Sigmoid colon (tissue), 7 donors: Measurements from ENCODE around the gene TUBA1C. TPM values are rescaled to one million over a fixed set of nuclear protein-coding genes. Genes with fewer than 3 reads are reported as not detected.
"Not testable (repeated sequence)": the region's sequence is repeated elsewhere in the genome, so short reads cannot be mapped to it uniquely, and the experiment has no call there.

Experiments
- DNase-seq: peaks from one replicate; pipeline ENCODE4 v3.0.0-alpha.2; 2019
- H3K27ac ChIP-seq, 4 donors: fragments of 200-600 bp; sonication (generic); one replicate each; pipeline ENCODE4 v1.5.1; 2016 to 2019; ENCODE audit warnings: mild to moderate bottlenecking in 1 of 4
- H3K27me3 ChIP-seq, 3 donors: fragments of 200-600 bp; sonication (generic); one replicate each; pipeline ENCODE4 v1.5.1; 2019; ENCODE audit warnings: mild to moderate bottlenecking in 1 of 3
- H3K36me3 ChIP-seq, 4 donors: fragments of 200-600 bp; sonication (generic); one replicate each; pipeline ENCODE4 v1.5.1; 2016 to 2019
- H3K4me1 ChIP-seq, 4 donors: fragments of 200-600 bp; sonication (generic); one replicate each; pipeline ENCODE4 v1.5.1; 2017 to 2019
- H3K4me3 ChIP-seq, 4 donors: fragments of 200-600 bp; sonication (generic); one replicate each; pipeline ENCODE4 v1.5.1; 2017 to 2019; ENCODE audit warnings: mild to moderate bottlenecking in 2 of 4, moderate library complexity in 1 of 4
- H3K9me3 ChIP-seq, 4 donors: fragments of 200-600 bp in 3 of 4; sonication (generic) in 3 of 4; one replicate each; pipeline versions ENCODE4 v1.5.1 to v1.6.1; 2013 to 2019
- EP300 ChIP-seq, 4 donors: sonication (generic); formaldehyde crosslinking; IDR thresholded peaks; one replicate each; pipeline ENCODE4 v1.6.1; 2017; ENCODE audit warnings: antibody characterized with exemption in 4 of 4
- POLR2A ChIP-seq, 2 donors: fragments of 450-650 bp; IDR thresholded peaks; one replicate each; pipeline ENCODE4 v1.6.1; 2016; ENCODE audit warnings: antibody characterized with exemption in 2 of 2, mild to moderate bottlenecking in 2 of 2, moderate library complexity in 2 of 2
- POLR2AphosphoS5 ChIP-seq, 4 donors: sonication (generic); formaldehyde crosslinking; IDR thresholded peaks; one replicate each; pipeline ENCODE4 v1.6.1; 2017; ENCODE audit warnings: antibody characterized with exemption in 4 of 4
- WGBS, 2 donors: extraction: QIAGEN DNeasy Blood & Tissue Kit; methylation state at CpG; one replicate each; pipeline ENCODE4 v1.1.7; 2013; 5-methylcytosine and 5-hydroxymethylcytosine counted together
- intact Hi-C: fragments of 100-400 bp; cut with DNase I; formaldehyde crosslinking; loops from one replicate; pipeline ENCODE4 v1.15.1; 2023
- polyA plus RNA-seq, 3 donors: library from polyadenylated mRNA; stranded (reverse); fragments of 200-250 nt; gene quantifications; one replicate each; pipeline ENCODE4 v1.2.3, GENCODE V29; 2013
- total RNA-seq, 4 donors: library from RNA; depleted of rRNA; stranded (reverse); fragments of >200 nt; gene quantifications; one replicate each; pipeline ENCODE4 v1.1.0, GENCODE V29; 2016
- TF ChIP-seq, protein P1 (sequence below), 4 experiments: fragments of 450-650 bp in 3 of 4; fragments of 200-600 bp in 1 of 4; IDR thresholded peaks; one replicate each; pipeline ENCODE4 v1.5.1; 2016 to 2019; ENCODE audit warnings: antibody characterized with exemption in 4 of 4, mild to moderate bottlenecking in 3 of 4, moderate library complexity in 2 of 4
- donor health status: healthy with polysubstance abuse.
- donor health status: Bipolar disorder and iron deficiency.
- donor health status: healthy.

Gene TUBA1C
- total and polyA plus RNA-seq, 7 donors, result 54.8 to 694 (median 108) TPM

DNA sequence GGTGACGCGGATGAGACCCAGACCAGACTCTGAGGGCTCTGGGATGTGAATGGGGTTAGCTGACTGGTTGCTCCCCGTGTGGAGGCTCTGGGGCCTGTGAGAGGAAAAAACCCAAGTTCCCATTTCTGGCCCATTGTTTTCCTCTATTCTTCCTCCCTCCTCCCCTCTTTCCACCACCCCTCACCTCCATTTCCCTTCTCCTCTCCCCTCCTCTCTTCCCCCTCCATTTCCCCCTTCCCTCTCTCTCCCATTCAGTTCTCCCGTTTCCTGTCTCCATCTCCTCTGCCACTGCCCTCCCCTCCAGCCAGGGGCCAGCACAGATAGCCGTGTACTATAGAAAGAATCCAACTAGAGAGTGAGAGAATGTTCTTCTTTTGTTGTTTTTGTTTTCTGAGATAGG, 17.4 kb downstream of the TUBA1C start:
- no peak overlapping the region for H3K4me3 ChIP-seq
- TF ChIP-seq, protein P1, sequence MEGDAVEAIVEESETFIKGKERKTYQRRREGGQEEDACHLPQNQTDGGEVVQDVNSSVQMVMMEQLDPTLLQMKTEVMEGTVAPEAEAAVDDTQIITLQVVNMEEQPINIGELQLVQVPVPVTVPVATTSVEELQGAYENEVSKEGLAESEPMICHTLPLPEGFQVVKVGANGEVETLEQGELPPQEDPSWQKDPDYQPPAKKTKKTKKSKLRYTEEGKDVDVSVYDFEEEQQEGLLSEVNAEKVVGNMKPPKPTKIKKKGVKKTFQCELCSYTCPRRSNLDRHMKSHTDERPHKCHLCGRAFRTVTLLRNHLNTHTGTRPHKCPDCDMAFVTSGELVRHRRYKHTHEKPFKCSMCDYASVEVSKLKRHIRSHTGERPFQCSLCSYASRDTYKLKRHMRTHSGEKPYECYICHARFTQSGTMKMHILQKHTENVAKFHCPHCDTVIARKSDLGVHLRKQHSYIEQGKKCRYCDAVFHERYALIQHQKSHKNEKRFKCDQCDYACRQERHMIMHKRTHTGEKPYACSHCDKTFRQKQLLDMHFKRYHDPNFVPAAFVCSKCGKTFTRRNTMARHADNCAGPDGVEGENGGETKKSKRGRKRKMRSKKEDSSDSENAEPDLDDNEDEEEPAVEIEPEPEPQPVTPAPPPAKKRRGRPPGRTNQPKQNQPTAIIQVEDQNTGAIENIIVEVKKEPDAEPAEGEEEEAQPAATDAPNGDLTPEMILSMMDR (IDR thresholded peaks at IDR 0.05), result no peak
- no peak for TF ChIP-seq EP300 (IDR thresholded peaks at IDR 0.05)
- TF ChIP-seq POLR2A (IDR thresholded peaks at IDR 0.05), result no peak
- no peak for TF ChIP-seq POLR2AphosphoS5 (IDR thresholded peaks at IDR 0.05)
- WGBS, 2 donors, result 90% methylated on average over 5 of the region's 5 CpGs
- no peak overlapping the region for H3K27ac ChIP-seq
- DNase-seq, result no peak
- intact Hi-C loops, result no loop called here
- no peaks in the 10 kb centered on the region for H3K9me3 ChIP-seq
- H3K36me3 ChIP-seq, result no peaks in the 10 kb centered on the region
- H3K27me3 ChIP-seq, result peaks cover 0 to 29% (median 0%) of the 10 kb centered on the region in 3 donors
- no peaks in the 10 kb centered on the region for H3K4me1 ChIP-seq

DNA sequence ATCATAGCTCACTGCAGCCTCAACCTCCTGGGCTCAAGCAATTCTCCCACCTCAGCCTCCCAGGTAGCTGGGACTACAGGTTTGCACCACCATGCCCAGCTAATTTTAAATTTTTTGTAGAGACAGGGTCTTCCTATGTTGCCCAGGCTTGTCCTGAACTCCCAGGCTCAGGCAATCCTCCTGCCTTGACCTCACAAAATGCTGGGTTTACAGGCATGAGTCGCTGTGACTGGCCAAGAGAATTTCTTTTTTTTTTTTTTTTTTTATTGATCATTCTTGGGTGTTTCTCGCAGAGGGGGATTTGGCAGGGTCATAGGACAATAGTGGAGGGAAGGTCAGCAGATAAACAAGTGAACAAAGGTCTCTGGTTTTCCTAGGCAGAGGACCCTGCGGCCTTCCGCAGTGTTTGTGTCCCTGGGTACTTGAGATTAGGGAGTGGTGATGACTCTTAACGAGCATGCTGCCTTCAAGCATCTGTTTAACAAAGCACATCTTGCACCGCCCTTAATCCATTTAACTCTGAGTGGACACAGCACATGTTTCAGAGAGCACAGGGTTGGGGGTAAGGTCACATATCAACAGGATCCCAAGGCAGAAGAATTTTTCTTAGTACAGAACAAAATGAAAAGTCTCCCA, 18.0 kb downstream of the TUBA1C start:
- H3K27ac ChIP-seq, H3K4me1 ChIP-seq, H3K4me3 ChIP-seq, DNase-seq, intact Hi-C loops, H3K36me3 ChIP-seq, H3K9me3 ChIP-seq: not testable (repeated sequence)
- WGBS, 2 donors, result 61 to 85% methylated on average over 3 of the region's 6 CpGs
- H3K27me3 ChIP-seq, result peaks cover 0 to 31% (median 0%) of the 10 kb centered on the region in 3 donors

DNA sequence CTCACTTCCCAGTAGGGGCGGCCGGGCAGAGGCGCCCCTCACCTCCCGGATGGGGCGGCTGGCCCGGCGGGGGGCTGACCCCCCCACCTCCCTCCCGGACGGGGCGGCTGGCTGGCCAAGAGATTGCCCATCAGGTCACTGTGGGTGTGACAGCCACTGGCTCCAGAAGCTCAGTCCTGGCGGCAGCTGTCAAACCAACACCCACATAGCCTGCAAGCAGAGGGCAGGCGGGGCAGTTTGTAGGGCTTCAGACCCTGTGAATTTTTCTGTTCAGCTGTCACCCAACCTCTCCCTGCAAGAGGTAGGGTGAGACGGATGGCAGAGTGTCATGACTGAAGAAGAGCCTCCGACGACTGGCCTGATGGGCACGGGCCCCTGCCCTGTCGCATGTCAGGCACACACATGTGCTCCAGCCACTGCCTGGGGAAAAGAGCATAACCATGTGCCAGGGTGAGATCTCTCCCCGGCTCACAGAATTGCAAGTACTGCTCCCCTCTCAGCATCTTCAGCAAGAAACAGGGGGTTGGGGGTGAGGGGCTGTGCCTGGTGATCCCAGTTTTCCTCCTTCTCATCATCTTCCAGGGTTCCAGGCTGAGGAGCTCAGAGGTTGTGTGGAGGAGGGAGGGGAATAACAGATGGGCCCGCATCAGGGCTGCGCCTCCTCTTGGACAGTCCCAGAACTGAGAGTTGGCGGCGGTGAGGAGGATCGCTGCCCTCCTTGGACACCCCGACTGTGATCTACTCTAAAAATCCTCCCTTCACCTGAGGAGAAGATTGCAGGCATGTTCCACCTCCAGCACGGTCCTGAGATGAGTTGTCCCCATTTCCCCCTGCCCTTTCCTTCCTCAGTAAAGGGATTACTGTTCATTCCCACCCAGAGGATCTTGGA, 18.9 kb downstream of the TUBA1C start:
- H3K4me3 ChIP-seq, result no peak overlapping the region
- intact Hi-C loops, result no loop called here
- DNase-seq, result no peak
- H3K27me3 ChIP-seq, result peaks cover 0 to 33% (median 0%) of the 10 kb centered on the region in 3 donors
- 80 to 84% methylated on average over 25 of the region's 25 CpGs for WGBS, 2 donors
- H3K36me3 ChIP-seq, result no peaks in the 10 kb centered on the region
- H3K9me3 ChIP-seq, result no peaks in the 10 kb centered on the region
- H3K4me1 ChIP-seq, result no peaks in the 10 kb centered on the region
- H3K27ac ChIP-seq, result no peak overlapping the region
- TF ChIP-seq POLR2AphosphoS5 (IDR thresholded peaks at IDR 0.05), result no peak

DNA sequence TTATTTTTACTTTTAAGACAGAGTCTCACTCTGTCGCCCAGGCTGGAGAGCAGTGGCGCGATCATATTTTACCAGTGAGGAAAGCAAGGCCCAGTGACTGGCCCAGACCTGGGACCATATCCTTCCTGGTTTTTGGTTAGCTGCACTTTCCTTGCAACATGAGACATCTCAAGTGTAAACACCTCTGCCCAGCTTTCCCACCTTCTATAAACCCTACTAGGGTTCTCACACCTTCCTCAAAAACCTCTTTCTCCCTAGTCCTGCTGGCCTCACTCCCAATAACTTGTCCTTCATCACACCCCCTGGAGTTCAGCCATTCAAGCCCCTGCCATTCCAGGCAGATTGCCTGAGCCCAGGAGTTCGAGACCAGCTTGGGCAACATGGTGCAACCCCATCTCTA, 19.8 kb downstream of the TUBA1C start:
- TF ChIP-seq, protein P1 (IDR thresholded peaks at IDR 0.05), result no peak
- 83 to 92% methylated on average over 4 of the region's 4 CpGs for WGBS, 2 donors
- Histone ChIP-seq H3K27me3 (peaks cover 0 to 33% (median 0%) of the 10 kb centered on the region in 3 donors), H3K4me1 (no peaks in the 10 kb centered on the region), H3K27ac (no peak overlapping the region), H3K4me3 (no peak overlapping the region), H3K36me3 (no peaks in the 10 kb centered on the region), H3K9me3 (no peaks in the 10 kb centered on the region)
- intact Hi-C loops, result loop anchor here (5.0 kb wide), 2 partner anchors 53 to 228 kb away; partner anchors contain the start of gene C1QL4
- no peak for DNase-seq

DNA sequence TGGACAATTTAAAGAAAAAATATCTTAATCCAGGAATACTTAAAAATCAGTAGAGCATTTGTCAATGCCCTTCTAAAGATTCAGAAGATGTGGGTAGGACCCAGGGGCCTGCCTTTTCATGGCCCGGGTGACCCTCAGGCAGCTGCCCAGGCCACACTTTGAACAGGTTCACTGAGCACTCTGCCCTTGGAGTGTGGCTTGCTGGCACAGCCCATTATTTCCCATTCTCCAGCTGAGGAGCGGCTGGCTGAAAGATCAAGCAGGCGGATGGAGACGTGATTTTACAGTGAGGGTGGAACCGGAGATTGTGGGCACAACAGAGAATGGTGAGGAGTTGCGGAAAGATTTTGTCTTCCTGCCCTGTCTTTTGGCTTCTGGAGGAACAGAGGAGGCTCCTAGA, 23.0 kb downstream of the TUBA1C start:
- WGBS, 2 donors, result 37 to 55% methylated on average over 6 of the region's 6 CpGs
- H3K27me3 ChIP-seq, result peaks cover 0 to 33% (median 0%) of the 10 kb centered on the region in 3 donors

More for the DNA sequence above, 23.0 kb downstream of the TUBA1C start:
- intact Hi-C loops, result loop anchor here (5.0 kb wide), 2 partner anchors 49 to 224 kb away; partner anchors contain the start of gene C1QL4
- no peak overlapping the region for H3K4me3 ChIP-seq
- TF ChIP-seq, protein P1 (IDR thresholded peaks at IDR 0.05), result no peak
- TF ChIP-seq POLR2A (IDR thresholded peaks at IDR 0.05), result no peak
- no peak for TF ChIP-seq POLR2AphosphoS5 (IDR thresholded peaks at IDR 0.05)
- TF ChIP-seq EP300 (IDR thresholded peaks at IDR 0.05), result no peak
- no peaks in the 10 kb centered on the region for H3K9me3 ChIP-seq
- DNase-seq, result peak; percentile 53
- no peaks in the 10 kb centered on the region for H3K36me3 ChIP-seq
- H3K27ac ChIP-seq, result no peak overlapping the region
- peaks cover 0 to 1% (median under 1%) of the 10 kb centered on the region in 4 donors for H3K4me1 ChIP-seq
